Measurements from ENCODE around the gene RGS6.

RGS6 gene

DNA sequence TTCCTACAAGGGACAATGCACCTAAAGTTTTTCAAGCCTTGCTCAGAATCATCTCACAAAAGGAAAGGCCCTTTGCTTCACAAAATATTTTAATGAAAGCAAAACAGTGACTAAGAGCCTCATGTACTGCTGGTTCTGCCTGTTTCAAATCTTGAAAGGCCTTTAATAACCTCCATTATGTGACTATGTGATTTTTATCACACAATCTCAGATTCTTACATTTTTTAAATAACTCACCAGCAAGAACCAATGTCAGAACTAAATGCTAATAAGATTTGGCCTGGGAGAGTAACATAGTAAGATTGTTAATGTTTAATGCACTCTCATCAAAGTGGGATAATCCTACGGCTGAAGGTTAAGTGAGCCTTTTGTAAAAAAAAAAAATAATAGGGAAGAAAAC, 378.9 kb downstream of the RGS6 start:
- DNase-seq (ENCODE audit: low read depth, low spot score) = no peak

DNA sequence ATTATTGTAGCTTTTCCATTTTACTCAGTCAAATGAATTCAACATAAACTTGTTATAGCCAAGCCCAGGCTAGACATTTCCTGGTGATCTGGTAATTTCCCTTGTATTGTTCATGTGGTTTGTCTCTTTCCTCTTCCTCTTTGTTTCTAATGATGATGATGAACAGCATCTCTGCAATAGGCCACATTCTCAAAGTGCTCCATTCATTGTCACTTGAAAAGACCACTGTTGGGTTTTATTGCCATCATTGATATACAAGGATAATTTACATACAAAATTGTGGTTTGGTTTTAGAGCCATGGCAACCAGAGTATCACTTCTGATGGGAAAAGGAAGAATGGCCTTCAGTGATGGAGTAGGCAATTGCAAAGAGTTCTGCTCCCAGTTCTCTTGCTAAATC, 379.3 kb downstream of the RGS6 start:
- DNase-seq (ENCODE audit: low read depth, low spot score) = no peak

DNA sequence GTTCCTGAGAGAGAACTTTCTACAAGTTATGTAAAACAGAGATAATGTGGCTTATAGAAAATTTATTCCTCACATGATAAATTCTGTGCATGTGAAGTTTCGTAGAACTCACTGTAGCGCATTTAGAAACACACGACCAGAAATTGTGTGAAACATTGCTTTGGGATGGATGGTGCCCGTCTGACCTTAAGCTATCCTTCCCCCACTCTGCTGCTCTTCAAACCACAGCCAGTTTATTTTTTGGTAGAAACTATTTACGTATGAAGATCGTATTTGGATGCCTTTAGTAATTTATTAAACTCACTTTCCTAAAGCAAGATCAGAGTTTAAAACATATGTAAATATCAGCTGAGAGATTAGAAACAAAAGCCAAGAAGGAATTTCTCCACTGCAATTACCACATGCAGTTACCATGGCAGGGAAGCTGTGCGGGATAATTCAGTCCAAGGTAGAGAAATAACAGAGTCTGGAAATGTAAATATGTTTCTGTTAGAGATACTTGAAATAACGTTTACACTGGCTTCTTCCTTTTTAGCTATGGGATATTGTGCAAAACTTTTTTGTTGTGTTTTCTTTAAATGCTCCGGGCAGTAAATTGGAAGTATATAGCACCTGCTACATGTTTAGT, 382.7 kb downstream of the RGS6 start:
- DNase-seq (ENCODE audit: low read depth, low spot score) = no peak

DNA sequence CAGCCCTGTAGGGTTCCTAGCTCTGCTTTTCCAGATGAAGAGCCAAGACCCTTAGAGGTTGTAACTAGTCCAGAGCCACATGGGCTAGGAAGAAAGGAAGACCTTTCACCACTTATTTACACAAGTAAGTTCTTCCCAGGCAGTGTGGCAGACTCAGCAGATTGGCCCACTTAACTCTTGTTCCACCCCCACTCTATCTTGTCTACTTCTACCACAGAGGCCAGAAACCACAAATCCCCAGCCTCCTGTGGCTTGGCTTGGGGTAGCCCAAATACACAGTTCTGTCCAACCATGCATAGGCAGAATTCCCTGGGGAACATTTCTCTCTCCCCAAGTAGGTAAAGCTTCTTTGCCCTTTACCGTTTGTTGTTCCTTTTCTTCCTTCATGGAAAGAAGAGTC, 383.5 kb downstream of the RGS6 start:
- no peak for DNase-seq (ENCODE audit: low read depth, low spot score)

DNA sequence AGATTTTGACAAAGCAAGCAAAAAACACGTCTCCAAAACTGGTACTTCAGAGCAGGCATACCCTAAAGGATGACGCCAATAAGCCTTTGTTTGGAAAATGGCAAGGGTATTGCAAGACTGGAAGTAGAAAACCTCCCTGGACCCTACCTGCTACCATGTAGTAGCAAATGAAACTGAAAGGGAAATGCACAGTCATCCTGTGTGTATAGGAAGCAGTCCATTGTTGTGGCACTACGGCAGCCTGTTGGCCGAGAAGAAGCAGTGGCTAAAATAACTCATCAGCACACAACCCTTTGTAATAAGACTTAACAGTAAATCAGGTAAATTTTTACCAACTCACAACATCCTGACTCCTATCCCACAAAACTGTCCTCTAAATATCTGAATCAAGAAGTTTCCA, 386.4 kb downstream of the RGS6 start:
- no peak for DNase-seq (ENCODE audit: low read depth, low spot score)

DNA sequence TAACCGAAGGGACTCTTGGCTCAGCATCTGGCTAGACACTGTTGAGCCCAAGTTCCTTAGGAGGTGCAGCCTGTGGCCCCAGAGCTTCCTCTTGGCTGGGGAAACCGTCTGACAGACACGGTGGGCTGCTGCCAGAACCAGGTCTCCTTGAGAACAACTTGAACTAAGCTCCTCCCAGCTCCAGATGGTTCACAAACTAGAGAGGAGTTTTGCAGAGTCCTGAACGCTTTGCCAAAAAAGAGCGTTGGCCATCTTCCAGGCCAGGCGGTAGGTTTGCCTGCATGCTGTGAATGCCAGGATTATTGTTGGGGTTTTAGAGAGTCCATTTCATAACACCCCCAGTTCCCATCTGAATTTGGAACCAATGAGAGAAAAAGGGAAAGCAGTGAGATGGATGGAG, 399.8 kb downstream of the RGS6 start:
- no peak for DNase-seq (ENCODE audit: low read depth, low spot score)

DNA sequence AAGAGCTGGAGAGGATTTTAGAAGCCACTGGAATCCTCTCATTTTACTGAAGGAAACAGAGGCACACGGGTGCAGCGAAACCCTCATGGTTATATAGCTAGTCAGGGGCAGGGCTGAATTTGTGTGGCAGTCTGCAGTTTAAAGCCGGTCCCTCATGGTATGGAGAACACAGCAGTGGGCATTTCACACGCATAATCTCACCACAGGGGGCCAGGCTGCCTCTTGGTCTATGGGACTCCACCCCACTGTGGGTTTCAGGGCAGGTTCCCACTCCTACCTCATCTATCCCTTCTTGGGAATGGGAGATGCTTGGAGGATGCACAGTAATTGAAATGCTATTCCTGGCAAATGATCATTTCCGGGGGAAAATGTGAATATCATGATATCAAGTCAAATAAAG, 400.6 kb downstream of the RGS6 start:
- no peak for DNase-seq (ENCODE audit: low read depth, low spot score)

DNA sequence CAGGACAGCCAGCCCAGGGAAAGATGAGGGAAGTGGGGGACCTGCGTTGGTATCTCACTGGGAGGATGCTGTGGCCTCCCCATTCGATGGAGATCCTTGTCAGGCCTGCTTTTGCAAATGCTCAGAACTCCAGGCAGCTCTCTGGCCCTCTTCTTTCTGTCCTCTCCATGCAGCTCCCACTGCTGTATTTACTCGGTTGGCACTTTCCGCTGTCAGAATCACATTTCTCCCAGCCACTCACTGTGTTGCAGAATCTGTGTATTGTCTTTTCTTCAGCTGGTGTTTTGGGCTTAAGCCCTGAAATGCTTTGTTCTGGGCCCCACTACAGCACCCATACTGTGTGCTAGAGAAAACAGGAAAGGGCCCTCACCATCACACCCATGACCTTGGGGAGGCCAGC, 401.1 kb downstream of the RGS6 start:
- DNase-seq (ENCODE audit: low read depth, low spot score) = no peak

DNA sequence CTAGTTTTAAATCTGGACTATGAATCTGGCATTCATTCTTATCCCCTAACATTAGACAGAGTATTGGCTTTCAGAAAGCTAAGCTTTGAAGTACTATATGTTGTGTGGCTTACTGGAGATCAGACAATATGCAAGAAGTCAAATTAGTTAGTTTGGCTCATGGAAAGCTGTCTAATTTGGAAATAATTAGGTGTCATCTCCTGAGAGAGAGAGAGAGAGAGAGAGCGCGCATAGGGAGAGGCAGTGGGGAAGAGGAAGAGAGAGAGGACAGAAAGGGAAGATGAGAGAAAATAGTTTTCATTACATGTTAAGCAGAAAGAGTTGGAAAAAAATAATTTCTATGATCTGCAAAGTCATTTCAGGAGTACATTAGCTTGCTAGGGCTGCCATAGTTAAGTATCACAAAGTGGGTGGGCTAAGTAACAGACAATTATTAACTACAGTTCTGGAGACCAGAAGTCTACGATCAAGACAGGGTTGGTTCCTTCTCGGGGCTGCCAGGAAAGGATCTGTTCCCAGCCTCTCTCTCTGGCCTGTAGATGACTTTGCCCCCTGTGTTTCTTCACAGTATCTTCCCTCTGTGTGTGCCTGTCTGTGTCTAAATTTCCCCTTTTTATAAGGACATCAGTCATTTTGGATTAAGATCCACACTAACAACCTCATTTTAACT, 404.2 kb downstream of the RGS6 start:
- no peak for DNase-seq (ENCODE audit: low read depth, low spot score)

DNA sequence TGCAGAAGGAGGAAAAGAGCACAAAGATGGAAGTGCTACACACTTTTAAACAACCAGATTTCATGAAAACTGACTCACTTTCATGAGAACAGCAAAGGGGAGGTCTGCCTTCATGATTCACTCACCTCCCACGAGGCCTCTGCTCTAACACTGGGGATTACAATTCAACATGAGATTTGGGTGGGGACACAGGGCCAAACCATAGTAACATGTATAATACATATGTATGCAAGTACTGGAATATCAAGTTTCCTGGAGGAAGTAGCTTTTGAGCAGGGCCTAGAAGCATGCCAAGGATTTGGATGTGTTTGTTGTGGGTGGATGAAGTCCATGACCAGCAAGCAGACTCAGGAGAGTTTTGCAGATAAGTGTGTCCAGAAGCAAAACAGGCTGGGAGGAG, 409.0 kb downstream of the RGS6 start:
- no peak for DNase-seq (ENCODE audit: low read depth, low spot score)

DNA sequence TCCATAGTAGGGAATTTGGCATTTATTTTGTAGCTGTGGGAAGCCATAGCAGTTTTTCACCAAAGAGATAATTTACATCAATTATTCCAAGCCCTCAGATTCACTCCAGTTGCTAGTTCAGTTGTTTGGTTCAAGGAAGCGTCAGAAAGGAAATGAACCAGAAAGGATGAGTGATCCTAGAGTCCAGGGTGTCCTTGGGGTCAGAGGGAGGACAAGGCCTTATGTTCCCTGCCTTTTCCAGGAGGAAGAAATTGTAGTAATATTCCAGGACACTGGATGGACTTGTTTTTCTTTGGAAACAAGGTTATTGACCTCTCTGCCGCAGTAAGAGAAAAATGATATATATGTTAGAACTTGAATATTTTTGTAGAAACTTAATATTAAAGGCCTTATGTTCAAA, 409.5 kb downstream of the RGS6 start:
- DNase-seq (ENCODE audit: low read depth, low spot score) = no peak

DNA sequence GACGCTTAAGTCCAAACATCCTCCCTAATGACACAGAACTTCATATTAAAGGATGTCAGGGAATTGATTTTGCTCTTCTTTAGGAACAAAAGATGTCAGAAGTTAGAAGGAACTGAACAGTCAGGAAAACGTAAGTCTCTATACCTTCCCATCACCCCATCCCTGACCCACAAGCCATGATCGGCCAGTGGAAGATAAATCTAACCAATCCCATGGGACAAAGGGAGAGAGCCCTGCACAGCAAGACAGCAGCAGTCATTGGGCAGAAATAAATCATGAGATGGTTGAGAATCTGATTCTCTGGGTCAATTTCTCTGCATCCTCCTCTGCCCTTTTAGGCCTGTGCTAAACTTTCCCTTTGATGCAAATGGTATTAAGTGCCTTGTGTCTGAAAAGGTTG, 414.9 kb downstream of the RGS6 start:
- no peak for DNase-seq (ENCODE audit: low read depth, low spot score)

DNA sequence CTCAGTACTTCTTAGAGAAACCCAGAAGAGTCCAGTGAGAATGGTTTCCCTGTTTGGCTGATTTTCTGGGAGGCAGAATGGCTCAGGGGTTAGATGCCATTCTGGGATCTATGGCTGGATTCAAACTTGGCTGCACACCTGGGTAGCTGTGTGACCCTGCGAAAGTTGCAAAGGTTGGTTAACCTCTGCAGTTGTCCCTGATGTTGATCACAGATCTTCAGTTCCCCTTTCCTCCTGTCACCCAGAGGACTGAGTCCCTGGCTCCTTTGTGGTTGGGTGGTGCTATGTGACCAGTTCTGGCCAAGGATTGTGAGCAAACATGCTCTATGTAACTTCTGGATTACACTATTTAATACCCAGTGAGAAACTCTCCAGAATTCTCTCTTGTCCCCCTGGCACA, 418.0 kb downstream of the RGS6 start:
- no peak for DNase-seq (ENCODE audit: low read depth, low spot score)

DNA sequence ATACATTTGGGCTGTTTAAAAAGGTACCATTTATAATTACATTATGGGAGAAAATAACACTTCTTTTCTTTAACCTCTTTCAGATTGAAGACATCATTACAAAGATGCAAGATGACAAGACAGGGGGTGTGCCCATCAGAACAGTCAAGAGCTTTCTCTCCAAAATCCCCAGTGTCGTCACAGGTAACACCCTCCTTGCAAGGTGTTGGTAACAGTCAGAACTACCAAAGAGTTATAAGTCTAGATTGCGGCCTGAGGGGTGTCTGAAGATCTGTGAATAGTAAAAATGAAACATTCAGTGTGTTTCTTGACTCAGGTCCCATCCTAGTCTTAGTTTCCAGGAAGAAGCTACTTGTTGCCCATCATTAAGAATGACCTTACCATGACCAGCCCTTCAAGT, 419.8 kb downstream of the RGS6 start:
- DNase-seq (ENCODE audit: low read depth, low spot score) = no peak

DNA sequence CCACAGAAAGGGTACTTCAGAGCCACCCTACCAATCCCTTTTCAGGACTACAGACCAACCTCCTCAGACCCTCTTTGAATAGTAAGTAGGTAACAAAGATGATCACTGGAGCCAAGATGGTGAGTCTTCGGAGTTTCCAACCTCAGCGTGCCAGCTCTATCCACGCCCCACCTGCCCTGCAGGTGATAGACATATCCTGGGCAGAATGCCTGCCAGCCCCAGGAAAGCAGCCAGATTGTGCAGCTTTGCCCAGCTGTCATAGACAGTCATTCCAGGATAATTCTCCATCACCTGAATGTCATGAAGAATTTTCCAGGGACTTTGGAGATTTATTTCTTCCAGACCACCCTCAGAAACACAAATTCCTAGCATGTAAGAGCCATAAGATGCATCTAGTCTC, 434.4 kb downstream of the RGS6 start:
- no peak for DNase-seq (ENCODE audit: low read depth, low spot score)

DNA sequence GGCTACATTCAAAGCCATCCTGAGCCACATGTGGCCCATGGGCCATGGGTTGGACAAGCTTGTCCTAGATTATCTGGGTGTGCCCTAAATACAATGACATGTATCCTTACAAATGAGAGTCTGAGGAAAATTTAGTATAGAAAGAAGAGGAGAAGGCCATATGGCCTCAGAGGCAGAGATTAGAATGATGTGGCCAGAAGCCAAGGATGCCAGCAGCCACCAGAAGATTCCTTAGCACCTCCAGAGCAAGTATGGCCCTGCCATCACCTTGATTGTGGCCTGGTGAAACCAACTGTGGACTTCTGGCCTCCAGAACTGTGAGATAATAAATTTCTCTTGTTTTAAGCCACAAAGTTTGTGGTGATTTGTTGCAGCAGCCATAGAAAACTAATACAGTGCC, 436.9 kb downstream of the RGS6 start:
- no peak for DNase-seq (ENCODE audit: low read depth, low spot score)

DNA sequence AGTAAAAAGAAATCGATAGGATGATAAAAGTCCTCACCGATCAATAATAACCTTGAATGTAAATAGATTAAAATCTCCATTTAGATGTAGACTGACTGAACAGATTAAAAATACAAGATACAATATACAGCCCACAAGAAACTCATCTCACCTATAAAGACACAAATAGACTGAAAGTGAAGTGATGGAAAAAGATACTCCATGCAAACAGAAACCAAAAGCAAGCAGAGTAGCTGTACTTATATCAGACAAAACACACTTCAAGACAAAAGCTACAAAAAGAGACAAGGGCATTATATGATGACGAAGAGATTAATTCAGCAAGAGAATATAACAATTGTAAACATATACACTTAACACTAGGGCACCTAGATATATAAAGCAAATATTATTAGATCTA, 444.8 kb downstream of the RGS6 start:
- no peak for DNase-seq (ENCODE audit: low read depth, low spot score)

DNA sequence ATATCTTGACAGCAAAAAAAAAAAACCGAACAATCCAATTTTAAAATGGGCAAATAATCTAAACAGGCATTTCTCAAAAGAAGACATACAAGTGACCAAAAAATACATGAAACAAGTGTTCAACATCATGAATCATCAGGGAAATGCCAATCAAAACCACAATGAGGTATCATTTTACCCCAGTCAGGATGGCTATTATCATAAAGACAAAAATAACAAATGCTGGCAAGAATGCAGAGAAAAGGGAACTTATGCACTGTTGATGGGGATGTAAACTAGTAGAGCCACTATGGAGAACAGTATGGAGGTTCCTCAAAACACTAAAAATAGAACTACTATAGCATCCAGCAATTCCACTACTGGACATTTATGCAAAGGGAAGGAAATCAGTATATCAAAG, 448.2 kb downstream of the RGS6 start:
- no peak for DNase-seq (ENCODE audit: low read depth, low spot score)

DNA sequence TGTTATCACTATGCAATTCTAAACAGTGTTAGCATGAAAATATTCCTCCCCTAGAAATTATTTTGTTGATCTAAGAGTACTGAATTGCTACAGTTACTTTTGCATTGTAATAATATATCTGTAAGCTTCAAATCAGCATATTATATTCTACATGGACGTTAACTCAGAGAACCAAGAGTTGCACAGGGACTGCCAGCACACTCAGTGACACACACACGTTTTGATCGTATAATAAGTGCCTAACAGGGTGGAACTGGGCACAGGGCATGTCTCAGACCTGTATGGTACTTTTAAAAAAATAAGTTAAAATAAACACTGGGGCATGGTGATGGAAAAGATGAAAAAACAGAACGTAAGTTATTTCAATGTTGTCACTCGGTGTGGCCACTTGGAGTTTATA, 451.6 kb downstream of the RGS6 start:
- DNase-seq (ENCODE audit: low read depth, low spot score) = no peak

DNA sequence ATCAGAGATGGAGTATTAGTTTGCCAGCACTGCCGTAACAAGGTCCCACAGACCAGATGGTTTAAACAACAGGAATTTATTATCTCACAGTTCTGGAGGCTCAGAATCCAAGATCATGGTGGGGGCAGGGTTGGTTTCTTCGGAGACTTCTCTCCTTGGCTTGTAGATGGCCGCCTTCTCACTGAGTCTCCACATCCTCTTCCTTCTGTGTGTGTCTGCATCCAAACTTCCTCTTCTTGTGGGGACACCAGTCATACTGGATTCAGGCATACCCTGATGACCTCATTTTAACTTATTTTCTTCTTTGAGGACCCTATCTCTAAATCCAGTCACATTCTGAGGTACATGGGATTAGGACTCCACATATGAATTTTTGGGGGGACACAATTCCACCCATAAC, 455.5 kb downstream of the RGS6 start:
- no peak for DNase-seq (ENCODE audit: low read depth, low spot score)

DNA sequence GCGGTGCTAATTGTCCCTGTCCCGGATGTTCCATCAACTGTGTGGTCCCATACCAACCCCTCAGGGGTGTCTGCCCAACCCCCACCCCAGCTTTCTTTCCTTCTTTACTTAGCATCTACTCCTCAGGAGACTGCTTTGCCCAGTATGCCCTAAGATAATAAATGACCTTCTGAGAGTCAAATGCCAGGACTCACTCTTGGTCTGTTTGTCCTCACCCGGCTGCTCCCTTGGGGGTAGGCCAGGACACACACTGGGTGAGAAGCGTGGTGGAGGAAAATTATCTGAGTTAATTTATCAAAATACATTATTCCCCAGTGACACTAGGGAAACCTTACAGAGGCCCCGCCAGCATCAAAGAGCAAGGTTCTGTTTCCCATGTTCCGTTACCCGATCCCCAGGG, 457.0 kb downstream of the RGS6 start:
- DNase-seq (ENCODE audit: low read depth, low spot score) = no peak

DNA sequence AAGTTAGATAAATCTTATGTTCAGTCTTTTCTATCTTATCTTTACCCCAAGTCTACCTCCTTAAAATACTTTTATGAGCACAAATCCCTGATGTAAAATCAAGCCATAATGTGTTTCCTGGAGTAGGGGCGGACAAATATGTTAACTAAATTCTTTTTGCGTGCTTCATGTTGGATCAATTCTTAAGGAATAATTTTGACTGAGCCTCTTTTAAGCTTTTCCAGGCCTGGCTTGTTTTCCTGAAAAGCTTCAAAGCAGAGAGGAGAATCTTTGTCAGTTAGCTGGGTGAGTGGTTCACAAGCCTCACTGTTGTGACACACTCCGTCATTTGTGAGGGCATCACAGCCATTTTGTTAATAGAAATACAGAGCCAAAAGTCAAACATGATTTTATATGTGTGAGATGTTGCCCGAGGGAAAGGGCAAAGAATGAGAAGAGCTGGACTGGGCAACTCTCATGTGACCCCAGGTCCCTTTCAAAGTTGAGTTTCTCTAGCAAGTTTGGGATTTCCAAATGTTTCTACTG, 468.9 kb downstream of the RGS6 start:
- DNase-seq (ENCODE audit: low read depth, low spot score) = no peak

DNA sequence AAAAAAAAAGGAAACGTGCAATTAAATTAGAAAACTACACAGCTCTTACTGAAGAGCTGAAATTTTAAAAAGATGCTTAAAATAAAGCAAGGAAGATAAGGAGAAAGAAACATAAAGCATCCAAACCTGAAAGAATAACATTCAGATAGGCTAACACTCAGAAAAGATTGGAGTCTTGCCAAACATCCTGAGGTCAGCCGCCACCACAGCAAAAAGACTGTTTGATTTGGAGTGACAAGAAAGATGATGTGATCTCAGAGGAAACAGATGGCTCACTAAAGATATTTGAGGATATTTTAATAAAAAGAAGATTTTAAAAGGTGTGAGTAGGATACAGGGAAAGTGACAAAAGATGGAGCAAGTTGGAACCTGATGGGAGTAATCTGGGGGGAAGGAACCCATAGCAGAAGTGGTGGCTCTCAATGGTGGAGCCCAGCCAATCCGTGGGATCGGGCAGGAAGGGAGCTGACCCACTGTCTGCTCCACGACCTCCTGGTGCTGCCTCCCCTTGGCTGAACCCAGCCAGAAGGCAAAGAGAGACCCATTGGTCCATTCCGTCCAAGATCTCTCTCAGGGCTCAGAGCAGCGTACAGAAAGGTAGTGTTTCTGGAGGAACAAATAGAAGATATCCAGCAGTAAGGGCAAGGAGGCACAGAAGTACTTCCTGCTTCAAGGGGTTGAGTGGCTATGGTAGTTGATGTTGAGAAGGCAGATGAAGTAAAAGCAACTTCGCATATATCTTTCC, 469.6 kb downstream of the RGS6 start:
- no peak for DNase-seq (ENCODE audit: low read depth, low spot score)

Data from ELF-1 (cell line).